Fibroblast of villous mesenchyme (primary cell): ENCODE data around the gene CACNA1C. TPM values are rescaled to one million over a fixed set of nuclear protein-coding genes. Genes with fewer than 3 reads are reported as not detected.

Experiments
- DNase-seq: peaks from one replicate; pipeline ENCODE4 v3.0.0-alpha.2; 2010; ENCODE audit warnings: low read depth
- H3K4me3 ChIP-seq: 2 replicates; pipeline ENCODE4 v1.5.1; 2011; ENCODE audit warnings: low read depth, mild to moderate bottlenecking, low read length
- CTCF ChIP-seq: IDR thresholded peaks from 2 replicates; pipeline ENCODE4 v1.5.1; 2012; ENCODE audit warnings: low read depth, mild to moderate bottlenecking, low read length; ENCODE audit not compliant: insufficient read depth
- total RNA-seq: library from RNA; depleted of rRNA; stranded (reverse); fragments of >200 nt; gene quantifications from 2 replicates; pipeline ENCODE4 v1.2.3, GENCODE V29; 2012

Gene CACNA1C
- total RNA-seq, 1 donor: 11.7 TPM

- DNase-seq: no peak
- H3K4me3 ChIP-seq: no peak overlapping the region
- no peak for TF ChIP-seq CTCF
Measured at GRCh38 chr12:2366711-2367110, 313.9 kb downstream of the CACNA1C start.

- DNase-seq: no peak
- no peak for TF ChIP-seq CTCF
- H3K4me3 ChIP-seq: no peak overlapping the region
Measured at GRCh38 chr12:2372178-2372577, 319.4 kb downstream of the CACNA1C start.

- no peak for TF ChIP-seq CTCF
- DNase-seq: no peak
- no peak overlapping the region for H3K4me3 ChIP-seq
Measured at GRCh38 chr12:2372735-2373134, 319.9 kb downstream of the CACNA1C start.

- H3K4me3 ChIP-seq: no peak overlapping the region
- DNase-seq: no peak
- no peak for TF ChIP-seq CTCF
Measured at GRCh38 chr12:2373307-2373706, 320.5 kb downstream of the CACNA1C start.

- no peak for DNase-seq
- H3K4me3 ChIP-seq: no peak overlapping the region
- TF ChIP-seq CTCF: no peak
Measured at GRCh38 chr12:2374092-2374906, 321.5 kb downstream of the CACNA1C start.

- no peak for TF ChIP-seq CTCF
- DNase-seq: no peak
Measured at GRCh38 chr12:2375871-2376270, 323.1 kb downstream of the CACNA1C start.

More at GRCh38 chr12:2375871-2376270, 323.1 kb downstream of the CACNA1C start:
- H3K4me3 ChIP-seq: no peak overlapping the region
